HUDEP-2 (cell line): ENCODE measurements around the gene TRIP10.
"Not testable (repeated sequence)": the region's sequence is repeated elsewhere in the genome, so short reads cannot be mapped to it uniquely, and the experiment has no call there.

Experiments
- DNase-seq, 76 experiments: peaks; one replicate each; lab custom pipeline; 2025; ENCODE audit not compliant: unreplicated experiment in 76 of 76; lab: John Stamatoyannopoulos, UW

The TRIP10 gene

GRCh38 chr19:6765738-6766356 lies 26.4 kb downstream of the TRIP10 start:
- no peak for DNase-seq

GRCh38 chr19:6766357-6767080 lies 27.0 kb downstream of the TRIP10 start:
- peak in 1 of 76 experiments; percentile 17 for DNase-seq

- no peak for DNase-seq
Measured at GRCh38 chr19:6767081-6767356, 27.5 kb downstream of the TRIP10 start.

DNA sequence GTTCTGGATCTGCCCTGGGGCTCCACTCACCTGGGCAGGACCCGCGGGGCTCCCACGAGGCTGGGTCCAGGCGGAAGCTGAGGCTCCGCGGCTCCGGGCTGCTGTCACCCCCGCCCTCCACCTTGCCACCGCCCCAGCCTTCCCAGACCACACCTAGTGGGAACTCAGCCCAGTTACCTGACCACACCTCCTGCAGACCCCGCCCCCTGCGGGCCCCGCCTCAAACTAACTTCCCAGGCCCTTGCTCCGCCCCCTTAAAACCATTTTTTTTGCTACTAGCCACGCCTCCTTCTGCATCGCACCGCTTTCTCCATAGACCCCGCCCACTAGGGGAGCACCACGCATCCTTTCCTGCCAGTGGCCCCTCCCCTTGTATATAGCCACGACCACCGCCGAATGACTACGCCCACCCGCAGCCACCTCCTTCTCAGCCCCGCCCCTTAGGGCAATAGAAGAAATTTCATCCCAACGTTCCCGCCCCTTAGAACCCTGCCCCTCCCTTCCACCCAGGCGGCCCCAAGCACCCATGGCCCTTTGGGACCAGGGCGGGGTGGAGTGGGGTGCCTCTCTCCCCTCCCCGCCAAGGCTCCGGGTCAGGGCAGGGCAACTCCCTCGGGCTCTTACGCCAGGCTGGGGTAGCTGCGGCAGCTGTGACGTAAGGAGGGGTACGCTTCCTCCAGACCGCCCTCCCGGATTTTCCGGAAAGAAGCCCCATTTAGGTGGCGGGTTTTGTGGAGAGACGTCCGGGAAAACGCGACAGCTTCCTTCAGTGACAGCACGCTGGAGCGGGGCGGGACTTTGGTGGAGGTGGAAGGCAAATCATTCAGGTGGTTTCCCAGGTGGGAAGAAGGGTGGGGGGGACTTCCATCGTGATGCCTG lies 28.1 kb downstream of the TRIP10 start, which contains the start of gene SH2D3A:
TSS of gene SH2D3A (minus strand) at position 79 of the 879 bp plus-strand sequence. CDS start 3,687 bp downstream, outside the sequence.
- DNase-seq, result peak in 73 of 76 experiments; percentile 32 to 95 (median 87)

DNA sequence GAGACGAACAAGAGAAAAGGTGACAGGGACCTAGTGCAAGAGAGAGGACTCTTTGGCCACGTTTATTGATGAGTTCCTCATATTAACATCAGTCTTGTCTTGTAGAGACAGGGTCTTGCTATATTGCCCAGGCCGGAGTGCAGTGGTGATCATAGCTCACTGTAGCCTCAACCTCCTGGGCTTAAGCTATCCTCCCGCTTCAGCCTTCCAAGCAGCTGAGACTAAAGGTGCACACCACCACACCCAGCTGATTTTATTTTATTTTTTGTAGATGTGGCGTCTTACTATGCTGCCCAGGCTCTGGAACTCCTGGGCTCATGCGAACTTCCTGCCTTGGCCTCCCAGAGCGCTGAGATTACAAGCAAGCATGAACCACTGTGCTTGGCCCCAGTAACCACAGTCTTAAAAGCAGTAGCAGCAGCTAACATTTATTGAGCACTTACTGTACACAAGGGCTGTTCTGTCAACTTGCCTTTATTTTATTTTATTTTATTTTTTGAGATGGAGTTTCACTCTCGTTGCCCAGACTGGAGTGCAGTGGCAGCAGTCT lies 28.8 kb downstream of the TRIP10 start:
- DNase-seq, result no peak

DNA sequence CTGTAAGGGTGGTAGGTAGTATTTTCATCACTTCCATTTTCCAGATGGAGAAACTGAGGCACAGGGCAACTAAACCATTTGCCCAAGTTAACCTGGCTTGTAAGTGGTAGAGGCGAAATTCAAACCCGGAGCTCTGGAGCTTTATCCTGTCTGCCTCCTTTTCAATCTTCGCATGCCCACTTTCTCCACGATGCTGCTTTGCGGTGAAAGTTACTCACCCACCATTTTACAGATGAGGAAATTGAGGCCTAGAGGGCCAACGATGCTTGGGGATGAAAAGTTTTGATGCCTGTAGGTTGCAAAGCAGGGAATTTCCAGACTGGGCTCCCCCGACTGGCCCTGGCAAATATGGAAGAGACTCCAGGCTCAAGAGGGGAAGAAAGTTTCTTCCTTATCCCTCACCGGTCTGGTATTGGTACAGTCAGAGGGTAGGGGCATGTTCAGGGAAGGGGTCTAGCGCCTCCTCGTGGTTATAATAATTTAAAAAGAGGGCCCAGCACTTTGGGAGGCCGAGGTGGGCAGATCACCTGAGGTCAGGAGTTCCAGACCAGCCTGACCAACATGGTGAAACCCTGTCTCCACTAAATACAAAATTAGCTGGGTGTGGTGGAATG lies 29.6 kb downstream of the TRIP10 start:
- peak in 22 of 76 experiments; percentile 7 to 60 (median 34) for DNase-seq

- not testable (repeated sequence) for DNase-seq
Measured at GRCh38 chr19:6771648-6772027, 32.2 kb downstream of the TRIP10 start.

DNA sequence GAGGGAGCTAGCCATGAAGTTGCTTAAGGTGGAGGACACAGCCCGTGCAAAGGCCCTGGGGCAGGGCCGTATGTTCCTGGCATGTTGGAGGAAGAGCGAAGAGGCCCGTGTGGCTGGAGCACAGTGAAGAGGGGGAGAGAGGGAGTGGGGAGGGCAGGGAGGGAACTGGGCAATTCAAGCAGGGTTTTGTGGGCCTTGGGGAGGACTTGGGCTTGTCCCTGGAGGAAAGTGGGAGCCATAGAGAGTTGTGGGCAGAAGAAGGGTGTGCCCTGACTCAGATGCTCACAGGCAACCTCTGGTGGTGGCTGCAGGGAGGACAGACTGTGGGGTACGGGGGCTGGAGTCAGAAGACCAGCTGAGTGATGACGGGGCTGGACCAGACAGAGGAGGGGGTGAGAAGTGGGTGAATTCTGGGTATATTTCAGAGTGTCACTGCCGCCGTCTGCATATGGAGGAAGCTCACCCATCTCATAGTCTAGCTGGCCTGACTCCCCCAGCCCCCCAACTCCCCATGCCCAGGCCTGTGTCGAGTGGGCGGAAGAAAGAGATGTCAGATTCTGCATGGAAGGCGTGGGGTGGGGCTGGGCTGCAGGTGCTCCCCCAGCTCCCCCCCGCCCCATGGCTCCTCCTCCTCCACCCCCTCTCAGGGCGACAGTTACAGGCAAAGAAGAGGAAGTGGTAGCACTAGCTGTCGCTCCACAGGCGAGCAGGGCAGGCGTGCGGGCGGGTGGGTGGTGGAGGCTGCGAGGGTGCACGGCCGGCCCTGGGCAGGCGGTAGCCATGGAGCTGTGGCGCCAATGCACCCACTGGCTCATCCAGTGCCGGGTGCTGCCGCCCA lies 32.8 kb downstream of the TRIP10 start, which contains the start of gene VAV1:
TSS of gene VAV1 (plus strand) at position 681 of the 838 bp plus-strand sequence. CDS start at position 781, 100 bp downstream.
- DNase-seq, result peak in 61 of 76 experiments; percentile 9 to 82 (median 59)

DNA sequence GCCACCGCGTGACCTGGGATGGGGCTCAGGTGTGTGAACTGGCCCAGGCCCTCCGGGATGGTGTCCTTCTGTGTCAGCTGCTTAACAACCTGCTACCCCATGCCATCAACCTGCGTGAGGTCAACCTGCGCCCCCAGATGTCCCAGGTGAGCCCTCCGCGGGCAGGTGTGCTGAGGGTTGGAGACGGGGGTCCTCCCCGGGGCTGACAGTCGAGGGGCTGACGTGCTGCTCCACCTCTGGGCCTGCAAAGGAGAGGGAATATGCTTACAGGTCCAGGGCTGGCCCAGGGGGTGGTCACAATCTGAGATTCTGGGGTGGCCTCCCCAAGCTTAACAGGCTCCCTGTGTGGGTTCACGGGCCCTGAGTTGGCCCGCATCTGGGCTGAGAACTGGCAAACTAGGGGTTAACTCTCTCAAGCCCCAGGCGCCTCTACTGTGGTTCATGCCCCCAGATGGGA lies 33.4 kb downstream of the TRIP10 start:
- DNase-seq, result no peak

- peak in 1 of 76 experiments; percentile 12 for DNase-seq
Measured at GRCh38 chr19:6773323-6773931, 33.9 kb downstream of the TRIP10 start.

DNA sequence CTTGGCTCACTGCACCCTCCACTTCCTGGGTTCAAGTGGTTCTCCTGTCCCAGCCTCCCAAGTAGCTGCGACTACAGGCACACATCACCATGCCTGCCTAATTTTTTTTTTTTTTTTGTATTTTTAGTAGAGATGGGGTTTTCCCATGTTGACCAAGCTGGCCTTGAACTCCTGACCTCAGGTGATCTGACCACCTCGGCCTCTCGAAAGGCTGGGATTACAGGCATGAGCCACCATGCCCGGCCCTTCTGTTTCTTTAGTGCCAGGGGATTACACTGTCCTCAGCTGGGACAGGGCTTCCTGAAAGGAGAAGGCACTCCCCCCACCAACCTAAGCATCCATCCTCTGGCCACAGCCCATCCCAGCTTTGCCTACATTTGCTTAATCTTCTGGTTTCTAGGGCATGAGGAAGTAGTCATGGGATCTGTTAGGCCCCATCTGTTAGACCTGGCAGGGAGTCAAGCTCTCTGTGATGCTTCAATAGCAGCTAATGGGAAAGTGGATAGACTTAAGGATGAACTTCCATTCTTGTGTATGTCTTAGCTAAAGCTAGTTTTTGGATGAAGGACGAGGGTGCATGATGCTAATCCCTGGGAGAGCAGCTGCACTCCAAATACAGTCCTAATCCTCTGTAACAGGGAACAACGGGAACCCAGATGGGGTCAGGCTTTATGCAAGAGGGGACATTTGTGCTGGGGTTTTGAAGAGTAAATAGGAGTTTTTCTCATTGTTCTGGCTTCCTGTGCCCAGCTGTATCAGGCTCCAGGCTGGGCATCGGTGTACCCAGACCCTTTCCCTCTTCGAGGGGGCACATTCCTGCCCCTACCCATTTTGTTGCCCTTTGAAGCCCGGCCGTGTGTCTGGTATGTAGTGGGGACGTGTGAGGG lies 35.6 kb downstream of the TRIP10 start:
- DNase-seq, result peak in 4 of 76 experiments; percentile 14 to 27 (median 22)

DNA sequence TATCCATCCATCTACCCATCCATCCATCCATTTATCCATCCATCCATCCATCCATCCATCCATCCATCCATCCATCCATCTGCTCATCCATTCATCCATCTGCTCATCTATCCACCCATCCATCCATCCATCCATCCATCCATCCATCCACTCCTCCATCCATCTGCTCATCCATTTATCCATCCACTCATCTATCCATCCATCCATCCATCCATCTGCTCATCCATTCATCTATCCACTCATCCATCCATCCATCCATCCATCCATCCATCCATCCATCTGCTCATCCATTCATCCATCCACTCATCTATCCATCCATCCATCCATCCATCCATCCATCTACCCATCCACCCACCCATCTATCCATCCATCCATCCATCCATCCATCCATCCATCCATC lies 36.6 kb downstream of the TRIP10 start:
- DNase-seq, result not testable (repeated sequence)

DNA sequence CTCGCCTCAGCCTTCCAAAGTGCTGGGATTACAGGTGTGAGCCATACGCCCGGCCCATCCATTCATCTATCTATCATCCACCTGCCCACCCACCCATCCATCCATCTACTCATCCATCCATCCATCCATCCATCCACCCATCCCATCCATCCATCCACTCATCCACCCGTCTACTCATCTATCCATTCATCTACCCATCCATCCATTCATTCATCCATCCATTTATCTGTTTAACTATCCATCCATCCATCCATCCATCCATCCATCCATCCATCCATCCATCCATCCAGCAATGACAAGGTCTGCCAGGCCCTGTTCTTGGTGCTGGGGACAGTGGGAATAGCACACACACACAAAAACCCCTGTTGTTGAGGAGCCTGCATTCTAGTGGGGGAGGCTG lies 37.5 kb downstream of the TRIP10 start:
- DNase-seq, result no peak

DNA sequence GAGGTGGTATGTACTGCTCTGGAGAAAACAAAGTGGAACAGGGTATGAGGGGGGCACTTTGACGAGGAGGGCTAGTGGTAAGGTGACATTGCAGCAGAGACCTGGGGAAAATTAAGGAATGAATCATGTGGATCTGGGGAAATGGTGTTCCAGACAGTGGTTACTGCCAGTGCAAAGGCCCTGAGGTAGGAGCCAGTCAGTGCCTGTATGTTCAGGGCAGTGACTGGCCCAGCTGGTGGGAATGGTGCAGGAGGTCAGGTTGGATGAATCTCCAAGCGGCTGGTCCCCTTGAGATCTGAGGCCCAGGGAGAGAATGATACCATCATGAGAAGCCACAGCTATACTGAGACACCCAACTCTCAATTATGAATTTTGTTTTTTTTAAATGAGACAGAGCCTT lies 38.0 kb downstream of the TRIP10 start:
- no peak for DNase-seq

- DNase-seq, result peak in 4 of 76 experiments; percentile 7 to 31 (median 13)
Measured at GRCh38 chr19:6778386-6778785, 38.9 kb downstream of the TRIP10 start.

DNA sequence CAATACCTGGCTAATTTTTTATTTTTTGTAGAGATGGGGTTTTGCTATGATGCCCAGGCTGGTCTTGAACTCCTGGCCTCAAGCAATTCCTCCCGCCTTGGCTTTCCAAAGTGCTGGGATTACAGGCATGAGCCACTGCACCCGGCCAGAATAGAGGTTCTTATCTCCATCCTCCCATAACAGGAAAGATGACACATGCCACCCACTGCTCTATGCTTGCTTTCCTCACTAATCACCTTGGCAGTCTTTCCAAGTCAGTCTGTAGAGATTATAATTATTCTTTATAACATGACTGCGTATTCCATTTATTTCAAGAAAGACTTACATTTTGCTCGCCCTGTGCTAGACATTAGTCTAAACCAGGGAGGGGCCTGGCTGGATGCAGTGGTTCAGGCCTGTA lies 39.7 kb downstream of the TRIP10 start:
- DNase-seq, result peak in 1 of 76 experiments; percentile 15

- DNase-seq, result no peak
Measured at GRCh38 chr19:6787393-6787792, 47.9 kb downstream of the TRIP10 start.

DNA sequence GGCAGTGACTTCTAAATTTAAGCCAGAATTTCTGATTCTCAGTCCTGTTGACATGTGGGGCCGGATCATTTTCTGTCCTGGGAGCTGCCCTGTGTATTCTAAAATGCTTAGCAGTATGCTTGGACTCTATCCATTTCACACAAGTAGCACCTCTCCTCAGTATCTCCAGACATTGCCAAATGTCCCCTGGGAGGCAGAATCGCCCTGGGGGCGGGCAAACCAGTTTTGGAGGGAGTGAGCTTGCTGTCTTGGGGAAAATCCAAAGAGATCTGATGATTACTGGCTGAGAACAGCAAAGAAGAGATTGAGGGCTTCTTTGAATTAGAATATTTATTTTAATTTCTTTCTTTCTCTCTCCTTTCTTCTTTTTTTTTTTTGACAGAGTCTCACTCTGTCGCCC lies 49.4 kb downstream of the TRIP10 start:
- no peak for DNase-seq
